Measurements from ENCODE around the gene PDE6D.
"Not testable (repeated sequence)": the region's sequence is repeated elsewhere in the genome, so short reads cannot be mapped to it uniquely, and the experiment has no call there.

PDE6D gene

DNA sequence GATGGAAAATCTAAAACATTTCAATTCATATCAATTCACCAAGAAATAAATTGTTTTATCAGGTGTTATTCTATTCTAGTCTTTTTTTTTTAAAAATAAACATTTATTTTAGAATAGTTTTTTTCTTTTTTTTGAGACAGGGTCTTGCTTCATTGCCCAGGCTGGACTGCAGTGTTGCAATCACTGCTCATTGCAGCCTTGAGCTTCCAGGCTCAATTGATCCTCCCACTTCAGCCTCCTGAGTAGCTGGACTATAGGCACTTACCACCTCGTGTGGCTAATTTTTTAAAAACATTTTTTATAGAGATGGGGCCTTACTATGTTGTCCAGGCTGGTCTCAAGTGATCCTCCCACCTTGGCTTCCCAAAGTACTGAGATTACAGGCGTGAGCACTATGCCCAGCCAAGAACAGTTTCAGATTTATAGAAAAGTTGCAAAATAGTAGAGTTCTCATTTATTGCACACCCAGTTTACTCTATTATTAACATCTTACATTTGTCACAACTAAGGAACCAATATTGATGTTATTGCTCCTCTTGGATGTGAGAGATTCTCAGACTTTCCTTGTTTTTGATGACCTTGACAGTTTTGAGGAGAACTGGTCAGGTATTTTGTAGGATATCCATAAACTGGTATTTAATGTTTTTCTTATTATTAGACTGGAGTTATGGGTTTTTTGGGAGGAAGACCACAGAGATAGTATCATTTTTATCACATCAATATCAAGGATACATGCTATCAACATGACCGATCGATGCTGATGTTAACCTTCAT, 29.9 kb downstream of the PDE6D start:
- no peak overlapping the region for H3K4me3 ChIP-seq (ENCODE audit: low read depth, low read length)
- TF ChIP-seq, protein P1, sequence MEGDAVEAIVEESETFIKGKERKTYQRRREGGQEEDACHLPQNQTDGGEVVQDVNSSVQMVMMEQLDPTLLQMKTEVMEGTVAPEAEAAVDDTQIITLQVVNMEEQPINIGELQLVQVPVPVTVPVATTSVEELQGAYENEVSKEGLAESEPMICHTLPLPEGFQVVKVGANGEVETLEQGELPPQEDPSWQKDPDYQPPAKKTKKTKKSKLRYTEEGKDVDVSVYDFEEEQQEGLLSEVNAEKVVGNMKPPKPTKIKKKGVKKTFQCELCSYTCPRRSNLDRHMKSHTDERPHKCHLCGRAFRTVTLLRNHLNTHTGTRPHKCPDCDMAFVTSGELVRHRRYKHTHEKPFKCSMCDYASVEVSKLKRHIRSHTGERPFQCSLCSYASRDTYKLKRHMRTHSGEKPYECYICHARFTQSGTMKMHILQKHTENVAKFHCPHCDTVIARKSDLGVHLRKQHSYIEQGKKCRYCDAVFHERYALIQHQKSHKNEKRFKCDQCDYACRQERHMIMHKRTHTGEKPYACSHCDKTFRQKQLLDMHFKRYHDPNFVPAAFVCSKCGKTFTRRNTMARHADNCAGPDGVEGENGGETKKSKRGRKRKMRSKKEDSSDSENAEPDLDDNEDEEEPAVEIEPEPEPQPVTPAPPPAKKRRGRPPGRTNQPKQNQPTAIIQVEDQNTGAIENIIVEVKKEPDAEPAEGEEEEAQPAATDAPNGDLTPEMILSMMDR (IDR thresholded peaks at IDR 0.05; ENCODE audit: control insufficient read depth, extremely low read depth, insufficient read depth) = no peak
- DNase-seq (ENCODE audit: low read depth) = no peak

DNA sequence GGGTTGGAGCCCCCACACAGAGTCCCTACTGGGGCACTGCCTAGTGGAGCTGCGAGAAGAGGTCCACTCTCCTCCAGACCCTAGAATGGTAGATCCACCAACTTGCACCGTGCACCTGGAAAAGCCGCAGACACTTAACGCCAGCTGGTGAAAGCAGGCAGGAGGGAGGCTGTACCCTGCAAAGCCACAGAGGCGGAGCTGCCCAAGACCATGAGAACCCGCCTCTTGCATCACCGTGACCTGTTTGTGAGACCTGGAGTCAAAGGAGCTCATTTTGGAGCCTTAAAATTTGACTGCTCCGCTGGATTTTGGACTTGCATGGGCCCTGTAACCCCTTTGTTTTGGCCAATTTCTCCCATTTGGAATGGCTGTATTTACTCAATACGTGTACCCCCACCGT, 32.1 kb downstream of the PDE6D start:
- not testable (repeated sequence) for H3K4me3 ChIP-seq (ENCODE audit: low read depth, low read length); DNase-seq (ENCODE audit: low read depth)

DNA sequence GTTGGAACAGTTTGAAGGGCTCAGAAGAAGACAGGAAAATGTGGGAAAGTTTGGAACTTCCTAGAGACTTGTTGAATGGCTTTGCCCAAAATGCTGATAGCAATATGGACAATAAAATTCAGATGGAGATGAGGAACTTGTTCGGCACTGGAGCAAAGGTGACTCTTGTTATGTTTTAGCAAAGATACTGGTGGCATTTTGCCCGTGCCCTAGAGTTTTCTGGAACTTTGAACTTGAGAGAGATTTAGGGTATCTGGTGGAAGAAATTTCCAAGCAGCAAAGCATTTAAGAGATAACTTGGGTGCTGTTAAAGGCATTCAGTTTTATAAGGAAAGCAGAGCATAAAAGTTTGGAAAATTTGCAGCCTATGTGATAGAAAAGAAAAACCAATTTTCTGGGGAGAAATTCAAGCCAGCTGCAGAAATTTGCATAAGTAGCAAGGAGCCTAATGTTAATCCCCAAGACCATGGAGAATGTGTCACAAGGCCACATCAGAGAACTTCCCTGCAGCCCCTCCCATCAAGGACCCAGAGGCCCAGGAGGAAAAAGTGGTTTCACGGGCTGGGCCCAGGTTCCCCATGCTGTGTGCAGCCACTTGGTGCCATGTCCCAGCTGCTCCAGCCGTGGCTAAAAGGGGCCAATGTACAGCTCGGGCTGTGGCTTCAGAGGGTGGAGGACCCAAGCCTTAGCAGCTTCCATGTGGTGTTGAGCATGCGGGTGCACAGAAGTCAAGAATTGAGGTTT, 32.8 kb downstream of the PDE6D start:
- not testable (repeated sequence) for DNase-seq (ENCODE audit: low read depth)

DNA sequence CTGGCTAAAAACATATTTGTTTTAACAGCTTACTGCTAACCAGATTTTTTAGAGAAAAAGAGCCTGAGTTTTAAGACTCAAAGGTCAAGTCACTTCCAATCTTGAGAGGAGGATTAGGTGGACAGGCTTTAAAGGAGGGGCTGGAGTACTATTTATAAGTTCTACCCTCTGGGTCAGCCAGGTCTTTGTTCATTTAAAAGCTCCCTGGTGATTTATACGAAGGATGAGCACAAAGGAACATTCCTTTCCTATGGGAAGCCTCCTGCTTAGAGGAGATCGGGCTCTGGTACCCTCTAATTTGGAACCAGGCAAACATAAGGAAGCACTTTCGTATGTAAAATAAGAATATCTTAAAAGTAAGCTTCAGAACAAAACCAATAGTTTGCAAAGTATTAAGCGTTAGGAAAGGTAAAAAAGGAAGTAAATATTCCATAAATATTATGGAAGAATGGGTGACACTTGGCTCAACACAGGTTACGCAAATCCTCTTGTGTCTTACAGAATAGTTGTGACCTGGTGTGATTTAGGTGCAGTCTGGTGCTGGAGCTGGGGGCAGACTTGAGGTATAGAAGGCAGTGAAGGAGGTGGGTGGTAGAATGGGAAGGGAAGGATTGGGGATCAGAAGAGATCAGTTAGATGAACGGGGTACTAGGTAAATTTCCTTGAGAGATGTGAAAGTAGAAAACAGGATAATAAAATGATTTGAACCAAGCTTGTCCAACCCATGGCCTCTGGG, 35.6 kb downstream of the PDE6D start:
- no peak overlapping the region for H3K4me3 ChIP-seq (ENCODE audit: low read depth, low read length)
- TF ChIP-seq, protein P1 (IDR thresholded peaks at IDR 0.05; ENCODE audit: control insufficient read depth, extremely low read depth, insufficient read depth) = no peak
- DNase-seq (ENCODE audit: low read depth) = no peak

More for the DNA sequence above, 32.8 kb downstream of the PDE6D start:
- H3K4me3 ChIP-seq (ENCODE audit: low read depth, low read length) = not testable (repeated sequence)

DNA sequence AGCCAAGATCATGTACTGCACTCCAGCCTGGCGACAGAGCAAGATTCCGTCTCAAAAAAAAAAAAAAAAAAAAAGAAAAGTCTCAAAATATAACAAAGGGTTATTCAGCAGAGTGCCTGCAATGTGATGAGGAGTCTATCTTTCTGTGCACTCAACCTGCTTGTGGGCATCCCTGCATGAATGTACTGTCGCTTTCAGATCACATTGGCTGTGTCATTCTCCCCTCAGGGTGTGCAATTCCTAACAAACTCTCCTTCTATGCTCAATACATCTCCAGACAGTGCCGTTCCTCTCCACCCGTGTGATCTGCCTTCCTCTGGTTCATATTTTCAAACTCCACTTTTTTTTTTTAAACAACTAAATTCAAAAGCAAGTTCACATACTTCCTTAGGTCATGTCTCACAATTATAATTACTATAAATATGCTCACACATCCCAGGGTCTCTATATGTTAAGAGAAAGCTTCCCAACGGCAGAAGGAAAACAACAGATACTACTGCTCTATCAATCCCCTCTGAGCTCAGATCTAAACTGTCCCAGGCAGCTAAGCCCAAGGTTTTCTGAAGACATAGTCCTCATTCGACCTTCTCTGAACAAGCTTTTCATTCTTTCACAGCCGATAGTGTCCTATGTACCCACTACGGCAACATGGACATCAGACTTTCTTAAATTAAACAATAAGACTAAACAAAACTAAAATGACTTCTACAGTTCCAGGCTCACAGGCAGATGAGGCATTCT, 37.5 kb downstream of the PDE6D start:
- H3K4me3 ChIP-seq (ENCODE audit: low read depth, low read length) = no peak overlapping the region
- no peak for DNase-seq (ENCODE audit: low read depth)
- TF ChIP-seq, protein P1 (IDR thresholded peaks at IDR 0.05; ENCODE audit: control insufficient read depth, extremely low read depth, insufficient read depth) = no peak

DNA sequence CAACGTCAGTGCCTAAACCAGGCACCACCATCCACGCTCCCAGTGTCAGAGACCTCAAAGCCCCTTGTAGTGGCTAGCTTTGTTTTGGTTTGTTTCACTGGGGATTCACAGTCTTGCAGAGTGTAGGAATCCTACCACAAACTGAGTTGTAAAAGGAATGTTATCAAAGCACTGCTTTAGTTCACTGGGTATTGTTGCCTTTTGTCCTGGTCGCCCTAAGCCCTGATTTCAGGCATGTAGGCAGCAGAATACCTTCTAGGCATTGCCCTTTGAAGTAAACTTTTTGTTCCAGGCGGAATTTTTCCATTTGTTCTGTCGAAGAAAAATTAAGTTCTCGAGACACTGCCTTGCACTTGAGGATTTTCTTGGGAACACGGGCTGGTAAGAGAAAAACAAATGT, 43.3 kb downstream of the PDE6D start:
- no peak overlapping the region for H3K4me3 ChIP-seq (ENCODE audit: low read depth, low read length)
- no peak for DNase-seq (ENCODE audit: low read depth)
- TF ChIP-seq, protein P1 (IDR thresholded peaks at IDR 0.05; ENCODE audit: control insufficient read depth, extremely low read depth, insufficient read depth) = no peak

DNA sequence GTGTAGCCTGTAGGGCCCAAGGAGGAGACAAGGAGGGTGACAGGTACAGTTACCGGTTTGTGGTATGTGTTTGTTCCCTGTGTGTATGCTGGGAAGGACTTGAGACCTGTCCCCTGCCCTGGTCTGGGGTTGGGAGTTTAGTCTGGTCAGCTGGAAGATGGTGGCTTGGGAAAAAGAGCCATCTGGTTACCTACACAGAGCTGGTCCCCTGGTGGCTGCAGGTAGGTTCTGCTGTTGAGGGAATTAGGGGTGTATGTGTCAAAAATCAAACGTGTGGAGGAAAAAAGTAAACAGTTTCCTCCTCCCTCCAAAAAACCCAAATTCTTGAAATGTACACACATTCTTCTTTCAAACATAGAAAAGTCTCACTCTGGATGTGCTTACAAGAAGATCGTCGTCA, 48.5 kb downstream of the PDE6D start:
- no peak for DNase-seq (ENCODE audit: low read depth)
- TF ChIP-seq, protein P1 (IDR thresholded peaks at IDR 0.05; ENCODE audit: control insufficient read depth, extremely low read depth, insufficient read depth) = no peak
- H3K4me3 ChIP-seq (ENCODE audit: low read depth, low read length) = no peak overlapping the region

Measured in LNCaP clone FGC (cell line).